Fibroblast of lung (primary cell): Measurements from ENCODE around the gene CREM. TPM values are rescaled to one million over a fixed set of nuclear protein-coding genes. Genes with fewer than 3 reads are reported as not detected.

ENCODE experiments used
- DNase-seq, 2 donors: peaks; one replicate each; pipeline versions ENCODE4 v3.0.0 to v3.0.0-alpha.2; 2010; ENCODE audit warnings: low read depth in 2 of 2
- H2AFZ ChIP-seq: 2 replicates; pipeline ENCODE4 v1.5.1; 2012; ENCODE audit warnings: low read length, control low read depth, inconsistent platforms
- H3K27ac ChIP-seq: 2 replicates; pipeline ENCODE4 v1.5.1; 2011; ENCODE audit warnings: low read length, control low read depth; ENCODE audit not compliant: insufficient read depth
- H3K27me3 ChIP-seq: 2 replicates; pipeline ENCODE4 v1.5.1; 2011; ENCODE audit warnings: mild to moderate bottlenecking, low read length; ENCODE audit not compliant: control insufficient read depth, insufficient read depth
- H3K36me3 ChIP-seq: 2 replicates; pipeline ENCODE4 v1.5.1; 2011; ENCODE audit warnings: low read length; ENCODE audit not compliant: control insufficient read depth, insufficient read depth
- H3K4me1 ChIP-seq: 2 replicates; pipeline ENCODE4 v1.5.1; 2011; ENCODE audit warnings: low read length; ENCODE audit not compliant: control insufficient read depth, insufficient read depth; ENCODE audit errors: extremely low read depth
- H3K4me2 ChIP-seq: 2 replicates; pipeline ENCODE4 v1.5.1; 2011; ENCODE audit warnings: low read length, control low read depth; ENCODE audit not compliant: insufficient read depth; ENCODE audit errors: extremely low read depth
- H3K4me3 ChIP-seq, 4 experiments: fragments of 200-600 bp in 1 of 4; sonication (generic) in 1 of 4; replicated peaks in 1 of 4; 2 replicates each; pipeline ENCODE4 v1.5.1; 2011 to 2016; ENCODE audit warnings: low read length in 4 of 4, low read depth in 3 of 4, mild to moderate bottlenecking in 3 of 4, control low read depth in 2 of 4, inconsistent platforms in 1 of 4, mixed read lengths in 1 of 4; ENCODE audit not compliant: insufficient read depth in 1 of 4; ENCODE audit errors: control extremely low read depth in 1 of 4
- H3K79me2 ChIP-seq: 2 replicates; pipeline ENCODE4 v1.5.1; 2012; ENCODE audit warnings: mild to moderate bottlenecking, low read length, inconsistent platforms; ENCODE audit not compliant: control insufficient read depth, insufficient read depth
- H3K9ac ChIP-seq: 2 replicates; pipeline ENCODE4 v1.5.1; 2011; ENCODE audit warnings: mild to moderate bottlenecking, low read length, control low read depth; ENCODE audit not compliant: insufficient read depth
- H3K9me3 ChIP-seq: 2 replicates; pipeline ENCODE4 v1.5.1; 2012; ENCODE audit warnings: low read depth, low read length; ENCODE audit not compliant: control insufficient read depth, insufficient read depth
- H4K20me1 ChIP-seq: 2 replicates; pipeline ENCODE4 v1.5.1; 2011; ENCODE audit warnings: low read length; ENCODE audit not compliant: control insufficient read depth, insufficient read depth; ENCODE audit errors: extremely low read depth
- CTCF ChIP-seq, 2 donors: IDR thresholded peaks in 1 of 2; conservative IDR thresholded peaks in 1 of 2; 1 replicate in 1 of 2; 2 replicates in 1 of 2; pipeline ENCODE4 v1.5.1; 2011 to 2012; ENCODE audit warnings: low read length in 2 of 2, control low read depth in 1 of 2, inconsistent platforms in 1 of 2, low read depth in 1 of 2, mild to moderate bottlenecking in 1 of 2
- EZH2 ChIP-seq: IDR thresholded peaks from 2 replicates; pipeline ENCODE4 v1.5.1; 2012; ENCODE audit warnings: low read length, control low read depth, mild to moderate bottlenecking; ENCODE audit errors: missing control alignments
- polyA plus RNA-seq, 2 donors: library from polyadenylated mRNA; depleted of rRNA in 1 of 2; stranded (reverse) in 1 of 2; unstranded in 1 of 2; fragments of >200 nt; gene quantifications; 2 replicates each; pipeline ENCODE4 v1.2.1, GENCODE V29; 2011 to 2012; ENCODE audit warnings: missing spikeins in 1 of 2
- total RNA-seq: library from RNA; depleted of rRNA; stranded (reverse); fragments of >200 nt; gene quantifications from 2 replicates; pipeline ENCODE4 v1.2.1, GENCODE V29; 2014

CREM gene
- total and polyA plus RNA-seq, 2 donors (not counting 1 experiment from before 2014, with no cell fraction given): 29.9 to 32.1 TPM

- Histone ChIP-seq H2AFZ (no peak overlapping the region), H3K27me3 (no peaks in the 10 kb centered on the region), H3K27ac (no peak overlapping the region), H3K79me2 (no peaks in the 10 kb centered on the region), H3K36me3 (no peaks in the 10 kb centered on the region), H3K4me2 (no peak overlapping the region), H3K9me3 (no peaks in the 10 kb centered on the region), H3K4me3 (no peak overlapping the region), H4K20me1 (no peaks in the 10 kb centered on the region), H3K9ac (no peak overlapping the region), H3K4me1 (no peaks in the 10 kb centered on the region)
- DNase-seq: no peak
- no peak for TF ChIP-seq CTCF (conservative IDR thresholded peaks at IDR 0.05 in 1 of 2, IDR thresholded peaks at IDR 0.05 in 1 of 2; ENCODE audit: low read depth in 1 of 2, low read length in 2 of 2)
- TF ChIP-seq EZH2: no peak
Observed at GRCh38 chr10:35150308-35150707, 23.7 kb downstream of the CREM start.

GRCh38 chr10:35152992-35153391, 26.3 kb downstream of the CREM start:
- Histone ChIP-seq H3K36me3 (no peaks in the 10 kb centered on the region), H3K79me2 (no peaks in the 10 kb centered on the region), H2AFZ (no peak overlapping the region), H4K20me1 (no peaks in the 10 kb centered on the region), H3K9me3 (no peaks in the 10 kb centered on the region), H3K4me3 (no peak overlapping the region), H3K4me1 (no peaks in the 10 kb centered on the region), H3K9ac (no peak overlapping the region), H3K27ac (no peak overlapping the region), H3K27me3 (no peaks in the 10 kb centered on the region), H3K4me2 (no peak overlapping the region)
- no peak for DNase-seq
- TF ChIP-seq CTCF (conservative IDR thresholded peaks at IDR 0.05 in 1 of 2, IDR thresholded peaks at IDR 0.05 in 1 of 2; ENCODE audit: low read depth in 1 of 2, low read length in 2 of 2) (no peak), EZH2 (no peak)

GRCh38 chr10:35153716-35154115, 27.1 kb downstream of the CREM start:
- Histone ChIP-seq H4K20me1 (no peaks in the 10 kb centered on the region), H3K9ac (no peak overlapping the region), H3K27ac (no peak overlapping the region), H3K4me2 (no peak overlapping the region), H3K4me1 (no peaks in the 10 kb centered on the region), H3K27me3 (no peaks in the 10 kb centered on the region), H2AFZ (no peak overlapping the region), H3K9me3 (no peaks in the 10 kb centered on the region), H3K79me2 (no peaks in the 10 kb centered on the region), H3K4me3 (no peak overlapping the region), H3K36me3 (no peaks in the 10 kb centered on the region)
- no peak for DNase-seq
- TF ChIP-seq EZH2: no peak
- TF ChIP-seq CTCF (conservative IDR thresholded peaks at IDR 0.05 in 1 of 2, IDR thresholded peaks at IDR 0.05 in 1 of 2; ENCODE audit: low read depth in 1 of 2, low read length in 2 of 2): no peak
